ENCODE results near the gene MYADML2.
"Not testable (repeated sequence)": the region's sequence is repeated elsewhere in the genome, so short reads cannot be mapped to it uniquely, and the experiment has no call there.

Gene MYADML2

DNA sequence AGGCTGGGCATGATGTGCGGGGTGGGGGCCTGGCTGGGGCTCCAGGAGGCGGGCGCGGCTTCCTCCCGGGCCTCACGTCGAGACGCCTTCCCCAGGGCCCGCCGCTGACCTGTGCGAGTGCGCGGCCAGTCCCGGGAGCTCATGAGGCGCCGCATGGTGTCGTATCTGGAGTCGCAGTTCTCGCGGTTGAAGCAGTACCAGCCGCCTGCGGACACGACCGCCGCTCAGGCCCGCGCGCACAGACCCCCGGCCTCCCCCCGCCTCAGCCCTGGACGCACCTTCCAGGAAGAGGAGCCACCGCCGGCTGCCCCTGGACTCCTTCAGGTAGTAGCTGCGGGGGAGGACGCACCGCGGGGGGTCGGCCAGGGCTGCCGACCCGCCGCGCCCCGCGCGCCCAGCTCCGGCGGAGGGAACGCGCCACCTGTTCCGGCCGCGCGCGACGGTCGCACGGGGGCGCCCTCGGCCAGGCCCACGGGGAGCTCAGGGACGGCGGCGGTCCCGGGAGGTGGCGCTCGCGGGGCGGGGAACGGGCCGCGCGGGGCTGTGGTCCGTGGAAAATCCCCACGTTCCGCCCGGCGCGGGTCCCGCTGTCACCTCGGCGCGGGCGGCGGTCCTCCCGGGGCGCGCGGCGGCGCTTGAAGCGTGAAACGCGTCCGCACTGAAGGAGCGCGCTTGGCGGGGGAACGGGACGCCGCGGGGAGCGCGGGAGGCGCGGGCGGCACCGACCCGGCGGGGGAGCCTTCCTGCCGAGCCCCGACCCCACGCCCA is 12.5 kb upstream of the MYADML2 start:
- peak; percentile 67 to 70 for DNase-seq (ENCODE audit: low read depth in 2 of 2)

DNA sequence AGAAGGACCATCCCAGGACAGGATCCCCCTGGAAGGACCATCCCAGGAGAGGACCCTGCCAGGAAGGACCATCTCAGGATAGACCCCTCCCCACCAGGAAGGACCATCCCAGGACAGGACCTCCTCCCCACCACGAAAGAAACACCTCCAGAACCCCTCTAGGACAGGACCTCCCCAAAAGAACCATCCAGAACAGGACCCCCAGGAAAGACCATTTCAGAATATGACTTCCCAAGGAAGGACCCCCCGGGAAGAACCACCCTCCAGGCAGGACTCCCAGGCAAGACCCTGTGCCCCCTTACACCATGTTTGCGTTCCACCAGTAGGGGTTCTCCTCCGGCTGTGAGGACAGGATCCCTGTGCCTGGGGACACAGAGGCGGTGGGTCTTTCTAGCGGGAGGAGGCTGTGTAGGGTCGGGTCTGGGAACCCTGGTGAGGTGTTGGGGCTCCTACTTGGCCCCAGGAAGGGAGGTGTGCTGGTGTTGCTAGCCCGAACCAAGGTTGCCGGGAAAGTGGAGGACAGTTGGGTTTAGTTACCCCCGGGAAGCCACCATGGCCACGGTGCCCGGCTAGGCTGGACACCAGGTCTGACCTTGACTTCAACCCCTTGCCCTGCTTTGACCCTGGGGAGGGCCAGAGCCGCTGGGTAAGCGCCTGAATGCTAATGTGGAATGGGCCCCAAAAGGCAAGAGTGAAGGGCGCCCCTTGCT is 11.8 kb upstream of the MYADML2 start:
- DNase-seq (ENCODE audit: low read depth in 2 of 2), result no peak

DNA sequence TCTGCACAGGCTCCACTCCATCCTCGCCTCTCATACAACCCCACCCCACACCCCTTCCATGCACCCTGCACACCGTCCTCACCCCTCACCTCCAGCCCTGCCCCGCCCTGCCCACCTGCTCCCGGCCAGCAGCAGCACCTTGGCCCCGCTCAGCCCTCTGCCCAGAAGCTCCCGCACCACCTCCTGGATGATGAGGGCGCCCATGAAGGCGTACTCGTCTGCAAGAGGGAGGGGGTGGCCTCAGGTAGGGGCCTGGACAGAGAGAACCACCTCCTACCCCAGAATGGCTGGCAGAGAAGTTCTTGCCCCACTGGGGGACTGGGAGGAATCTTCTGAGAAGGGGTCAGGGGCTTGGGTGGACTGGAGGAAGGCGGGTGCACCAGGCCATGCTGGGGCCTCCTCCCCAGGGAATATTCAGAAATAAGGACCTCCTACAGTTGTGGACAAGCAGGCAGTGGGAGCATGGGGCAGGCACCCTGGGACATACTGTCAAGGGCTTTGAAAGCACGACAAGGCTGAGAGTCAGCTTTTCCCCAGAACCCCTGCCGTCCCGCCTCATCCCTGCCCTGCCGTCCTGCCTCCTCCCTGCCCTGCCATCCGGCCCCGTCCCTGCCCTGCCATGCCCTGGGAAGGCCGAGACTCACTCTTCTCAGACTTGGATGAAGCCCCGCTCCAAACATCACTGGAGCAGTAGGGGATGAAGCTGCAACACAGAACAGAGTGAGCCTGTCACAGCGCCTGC is 10.8 kb upstream of the MYADML2 start:
- no peak for DNase-seq (ENCODE audit: low read depth in 2 of 2)

DNA sequence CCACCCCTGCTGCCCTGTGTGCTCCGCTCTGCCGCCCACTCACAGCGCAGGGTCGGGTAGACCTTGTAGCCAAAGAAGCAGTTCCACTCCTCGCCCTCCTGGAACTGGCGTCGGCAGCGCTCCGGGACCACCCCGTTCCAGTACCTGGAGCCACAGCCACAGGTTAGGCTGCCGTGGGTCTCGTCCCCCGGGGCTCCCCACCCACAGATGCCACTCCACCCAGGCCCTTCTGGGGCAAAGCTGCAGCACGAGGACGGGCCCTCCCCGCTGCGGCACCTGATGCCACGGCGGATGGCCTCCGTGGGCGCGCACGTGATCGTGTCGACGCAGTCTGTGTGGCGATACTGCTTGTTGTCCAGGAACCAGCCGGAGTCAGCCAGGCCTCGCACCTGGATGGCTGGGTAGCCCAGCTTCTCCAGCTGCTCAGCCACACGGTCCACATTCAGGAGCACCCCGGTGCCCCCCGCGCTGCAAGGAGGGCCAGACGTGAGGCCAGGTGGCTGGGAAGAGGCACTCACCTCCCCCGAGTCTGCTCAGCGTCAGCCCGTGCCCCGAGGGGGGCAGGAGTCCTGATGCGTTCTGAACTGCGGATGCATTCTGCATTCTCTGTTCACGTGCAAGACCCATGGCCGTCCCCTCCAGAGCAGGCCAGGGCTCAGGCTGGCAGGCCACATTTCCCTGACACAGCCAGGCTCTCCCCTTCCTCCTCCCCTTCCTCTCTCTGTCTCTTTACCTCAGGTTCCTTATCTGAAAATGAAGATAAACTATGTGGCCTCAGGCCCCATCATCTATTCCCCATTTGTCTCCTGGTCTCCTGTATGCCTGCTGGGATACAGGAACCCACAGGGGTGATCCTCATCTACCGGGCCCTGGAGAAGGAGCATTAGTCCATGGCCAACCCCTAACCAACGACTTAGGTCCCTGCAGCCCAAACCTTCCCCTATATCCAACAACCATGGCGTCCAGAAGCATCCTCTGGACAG is 9.9 kb upstream of the MYADML2 start:
- DNase-seq (ENCODE audit: low read depth in 2 of 2), result no peak

DNA sequence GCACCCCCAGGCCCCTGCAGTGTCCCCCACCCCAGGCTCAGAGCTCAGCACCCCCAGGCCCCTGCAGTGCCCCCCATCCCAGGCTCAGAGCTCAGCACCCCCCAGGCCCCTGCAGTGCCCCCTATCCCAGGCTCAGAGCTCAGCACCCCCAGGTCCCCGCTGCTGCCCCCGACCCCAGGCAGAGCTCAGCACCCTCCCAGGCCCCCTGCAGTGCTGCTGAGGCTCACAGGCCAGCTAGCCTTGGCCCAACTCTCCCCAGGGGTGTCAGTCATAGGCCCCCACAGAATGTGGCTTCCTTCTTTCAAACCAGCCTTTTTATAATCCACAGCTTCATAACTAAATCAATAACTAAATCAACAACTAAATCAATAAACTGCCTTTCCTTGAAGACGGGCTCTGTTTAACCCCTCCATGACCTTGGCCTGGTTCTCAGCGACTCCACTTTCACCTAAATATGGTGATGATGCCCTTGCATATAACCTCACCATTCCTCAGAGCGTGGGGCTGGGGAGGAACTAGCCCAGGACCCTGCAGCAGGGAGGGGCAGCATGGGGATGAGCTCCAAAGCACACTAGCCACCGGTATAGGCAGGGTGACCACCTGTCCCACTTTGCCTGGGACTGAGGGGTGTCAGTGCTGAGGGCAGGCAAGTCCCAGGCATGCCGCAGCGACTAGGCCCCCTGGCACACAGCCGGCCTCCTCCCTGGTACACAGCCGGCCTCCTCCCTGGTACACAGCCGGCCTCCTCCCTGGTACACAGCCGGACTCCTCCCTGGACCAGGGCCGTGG is 8.9 kb upstream of the MYADML2 start:
- DNase-seq (ENCODE audit: low read depth in 2 of 2), result no peak

DNA sequence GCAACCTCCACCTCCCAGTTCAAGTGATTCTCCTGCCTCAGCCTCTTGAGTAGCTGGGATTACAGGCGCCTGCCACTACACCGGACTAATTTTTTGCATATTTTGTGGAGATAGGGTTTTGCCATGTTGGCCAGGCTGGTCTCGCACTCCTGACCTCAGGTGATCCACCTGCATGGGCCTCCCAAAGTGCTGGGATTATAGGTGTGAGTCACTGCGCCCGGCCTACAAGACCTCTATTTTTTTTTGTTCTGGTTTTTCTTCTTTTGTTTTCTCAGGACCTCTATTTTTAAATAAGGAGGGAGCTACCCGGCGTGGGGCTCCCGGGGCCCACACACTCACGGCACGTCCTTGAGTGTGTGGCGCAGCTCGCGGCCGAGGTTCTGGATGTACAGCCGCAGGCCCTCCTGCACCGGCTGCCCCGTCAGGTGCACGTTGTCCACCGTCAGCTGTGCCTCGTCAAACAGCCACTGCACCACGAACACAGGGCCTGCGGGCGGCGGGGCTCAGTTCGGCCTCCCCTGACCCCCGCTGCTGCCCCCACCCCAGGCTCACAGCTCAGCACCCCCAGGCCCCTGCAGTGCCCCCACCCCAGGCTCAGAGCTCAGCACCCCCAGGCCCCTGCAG is 8.1 kb upstream of the MYADML2 start:
- DNase-seq (ENCODE audit: low read depth in 2 of 2), result no peak

DNA sequence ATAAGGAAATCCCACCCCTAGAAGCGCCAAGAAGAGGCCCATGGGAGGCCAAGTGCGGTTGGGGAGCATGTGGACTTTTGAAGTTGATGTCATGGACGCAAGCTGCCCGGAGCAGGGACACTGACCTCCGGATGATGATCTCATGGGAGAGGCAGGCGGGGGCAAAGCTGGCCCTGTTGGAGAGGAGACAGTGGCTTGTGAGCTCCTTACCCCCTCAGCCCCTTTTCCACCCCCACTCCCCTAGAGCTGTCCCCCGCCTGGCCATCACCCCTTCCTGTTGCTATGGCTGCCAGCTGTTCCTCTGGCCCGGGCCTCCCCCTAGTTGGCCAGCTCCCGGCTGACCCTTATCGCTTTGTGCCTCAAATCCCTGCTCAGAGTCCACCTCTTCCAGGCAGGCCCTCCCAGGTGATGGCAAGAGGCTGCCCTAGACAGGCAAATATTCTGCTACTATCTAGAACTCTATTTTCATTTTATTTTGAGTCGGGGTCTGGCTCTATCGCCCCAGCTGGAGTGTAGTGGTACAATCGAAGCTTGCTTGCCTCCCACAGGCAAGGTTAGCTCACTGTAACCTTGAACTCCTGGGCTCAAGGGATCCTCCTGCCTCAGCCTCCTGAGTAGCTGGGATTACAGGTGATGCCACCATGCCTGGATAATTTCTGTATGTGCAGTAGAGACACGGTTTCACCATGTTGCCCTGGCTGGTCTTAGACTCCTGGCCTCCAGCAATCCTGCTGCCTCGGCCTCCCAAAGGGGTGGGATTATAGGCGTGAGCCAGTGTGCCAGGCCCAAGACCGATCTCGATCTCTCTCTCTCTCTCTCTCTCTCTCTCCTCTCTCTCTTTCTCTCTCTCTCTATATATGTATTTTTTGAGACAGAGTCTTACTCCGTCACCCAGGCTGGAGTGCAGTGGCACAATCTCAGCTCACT is 7.4 kb upstream of the MYADML2 start:
- no peak for DNase-seq (ENCODE audit: low read depth in 2 of 2)

DNA sequence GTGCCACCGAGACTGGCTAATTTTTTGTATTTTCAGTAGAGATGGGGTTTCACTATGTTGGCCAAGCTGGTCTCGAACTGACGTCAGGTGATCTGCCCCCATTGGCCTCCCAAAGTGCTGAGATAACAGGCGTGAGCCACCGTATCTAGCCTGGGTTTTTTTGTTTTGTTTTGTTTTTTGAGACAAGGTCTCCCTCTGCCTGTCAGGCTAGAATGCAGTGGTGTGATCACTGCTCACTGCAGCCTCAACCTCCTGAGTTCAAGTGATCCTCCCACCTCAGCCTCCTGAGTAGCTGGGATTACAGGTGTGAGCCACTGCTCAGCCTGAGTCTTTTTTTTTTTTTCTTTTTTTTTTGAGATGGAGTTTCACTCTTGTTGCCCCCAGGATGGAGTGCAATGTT is 6.4 kb upstream of the MYADML2 start:
- not testable (repeated sequence) for DNase-seq (ENCODE audit: low read depth in 2 of 2)

DNA sequence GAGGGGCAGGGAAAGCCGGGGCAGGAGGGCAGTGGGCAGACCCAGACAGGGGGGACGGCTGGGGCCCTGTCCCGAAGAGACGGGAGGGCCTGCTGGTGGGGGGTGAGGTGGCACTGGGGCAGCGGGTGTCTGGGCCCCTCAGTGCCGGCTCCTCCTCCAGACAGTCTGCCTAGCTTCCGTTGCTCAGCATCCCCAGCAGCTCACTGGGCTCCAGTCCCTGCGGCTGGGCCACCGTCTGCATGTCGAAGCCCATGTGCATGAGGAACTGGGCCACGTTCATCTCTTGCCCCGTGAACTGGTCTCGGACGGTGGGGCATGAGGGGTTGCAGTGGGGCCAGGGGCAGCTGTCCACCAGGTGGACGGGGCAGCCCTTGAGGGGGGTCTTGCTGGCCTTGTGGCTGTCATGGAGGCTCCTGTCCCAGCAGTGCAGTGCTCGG is 5.8 kb upstream of the MYADML2 start:
- no peak for DNase-seq (ENCODE audit: low read depth in 2 of 2)

DNA sequence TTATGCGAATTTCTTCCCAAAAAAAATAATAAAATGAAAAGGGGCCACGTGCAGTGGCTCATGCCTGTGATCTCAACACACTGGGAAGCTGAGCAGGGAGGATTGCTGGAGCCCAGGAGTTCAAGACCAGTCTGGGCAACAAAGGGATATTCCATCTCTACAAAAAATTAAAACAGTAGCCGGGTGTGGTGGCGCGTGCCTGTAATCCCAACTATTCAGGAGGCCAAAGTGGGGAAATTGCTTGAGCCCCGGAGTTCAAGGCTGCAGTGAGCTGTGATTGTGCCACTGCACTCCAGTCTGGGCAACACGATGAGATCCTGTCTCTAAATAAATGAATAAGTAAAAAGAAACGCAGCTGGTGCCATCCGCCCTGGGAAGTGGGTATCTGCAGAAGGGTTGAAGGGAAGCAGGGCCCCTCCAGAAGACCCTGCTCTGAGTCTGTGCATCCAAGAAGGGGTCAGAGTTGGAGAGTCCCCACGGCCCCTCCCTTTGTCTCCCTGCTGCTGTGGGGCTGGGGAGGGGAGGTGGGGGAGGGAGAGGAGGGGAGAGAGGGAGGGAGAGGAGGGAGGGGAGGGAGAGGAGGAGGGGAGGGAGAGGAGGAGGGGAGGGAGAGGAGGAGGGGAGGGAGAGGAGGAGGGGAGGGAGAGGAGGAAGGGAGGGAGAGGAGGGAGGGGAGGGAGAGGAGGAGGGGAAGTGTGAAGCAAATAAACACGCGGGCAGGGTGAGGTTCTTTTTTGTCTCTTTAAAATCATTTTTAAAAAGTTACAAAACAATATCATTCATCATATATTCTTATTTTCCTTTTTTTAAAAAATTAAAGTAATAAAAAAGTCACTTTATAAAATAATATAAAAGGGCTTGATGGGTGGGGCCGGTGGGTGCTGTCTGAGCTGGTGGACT is 5.0 kb upstream of the MYADML2 start:
- DNase-seq (ENCODE audit: low read depth in 2 of 2), result no peak

DNA sequence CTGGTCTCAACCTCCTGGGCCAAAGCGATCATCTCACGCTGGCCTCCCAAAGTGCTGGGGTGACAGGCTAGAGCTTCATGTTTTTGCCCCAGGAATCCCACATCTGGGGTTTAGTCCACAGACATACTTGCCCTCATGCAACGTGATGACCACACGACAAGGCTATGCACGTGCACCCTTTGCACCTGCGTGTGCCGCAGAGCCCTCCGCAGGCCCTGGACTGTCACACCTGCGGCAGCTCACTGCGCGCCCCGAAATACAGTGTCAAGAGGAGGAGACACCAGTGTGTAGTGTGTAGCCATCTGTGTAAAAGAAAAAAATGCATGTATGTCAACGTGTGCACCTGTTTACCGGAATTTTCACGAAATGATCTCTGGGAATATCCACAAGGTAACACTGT is 3.5 kb upstream of the MYADML2 start:
- no peak for DNase-seq (ENCODE audit: low read depth in 2 of 2)

DNA sequence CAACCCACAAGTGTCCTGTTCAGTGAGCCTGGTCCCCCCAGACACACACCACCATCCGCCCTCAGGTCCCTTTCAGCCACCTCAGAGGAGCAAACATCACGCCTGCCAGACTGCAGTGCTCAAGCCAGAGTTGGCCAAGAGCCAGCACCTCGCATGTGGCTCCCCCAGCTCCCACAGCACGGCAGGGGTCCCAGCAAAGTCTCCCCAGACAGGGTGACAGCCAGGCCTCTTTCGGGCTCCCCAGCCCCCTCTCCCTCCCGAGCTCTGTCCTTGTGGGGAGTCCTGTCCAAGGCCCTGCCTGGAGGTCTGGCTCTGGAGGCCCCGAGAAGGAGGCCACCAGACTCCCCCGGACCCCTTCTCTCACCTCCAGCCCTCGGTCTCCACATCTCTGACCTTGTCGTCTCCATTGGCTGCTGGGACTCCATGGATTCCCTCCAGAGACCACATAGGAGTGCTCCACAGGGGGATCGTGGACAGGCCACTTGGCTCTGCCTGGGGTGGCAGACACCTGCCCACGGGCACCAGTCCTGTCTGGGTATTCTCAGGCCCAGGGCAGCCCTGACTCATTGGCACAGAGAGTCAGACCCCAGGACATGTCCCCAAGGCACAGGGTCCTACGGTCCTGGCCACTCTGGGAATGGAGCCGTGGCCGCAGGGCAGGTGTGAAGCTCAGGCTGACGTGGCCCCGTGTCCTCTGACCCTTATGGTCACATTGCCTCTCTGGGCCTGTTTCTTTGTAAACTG is 1.8 kb upstream of the MYADML2 start:
- DNase-seq (ENCODE audit: low read depth in 2 of 2), result no peak

DNA sequence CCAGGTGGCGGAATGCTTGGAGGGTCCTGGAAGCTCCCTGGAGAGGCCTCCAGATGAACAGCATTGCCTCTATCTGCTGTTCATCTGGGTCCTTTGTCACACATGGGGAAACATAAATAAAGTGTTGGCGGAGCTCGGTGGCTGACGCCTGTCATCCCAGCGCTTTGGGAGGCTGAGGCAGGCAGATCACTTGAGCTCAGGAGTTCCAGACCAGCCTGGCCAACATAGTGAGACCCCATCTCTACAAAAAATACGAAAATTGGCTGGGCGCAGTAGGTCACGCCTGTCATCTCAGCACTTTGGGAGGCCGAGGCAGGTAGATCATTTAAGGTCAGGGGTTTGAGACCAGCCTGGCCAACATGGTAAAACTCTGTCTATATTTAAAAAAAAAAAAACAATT is 2.2 kb downstream of the MYADML2 start:
- no peak for DNase-seq (ENCODE audit: low read depth in 2 of 2)

DNA sequence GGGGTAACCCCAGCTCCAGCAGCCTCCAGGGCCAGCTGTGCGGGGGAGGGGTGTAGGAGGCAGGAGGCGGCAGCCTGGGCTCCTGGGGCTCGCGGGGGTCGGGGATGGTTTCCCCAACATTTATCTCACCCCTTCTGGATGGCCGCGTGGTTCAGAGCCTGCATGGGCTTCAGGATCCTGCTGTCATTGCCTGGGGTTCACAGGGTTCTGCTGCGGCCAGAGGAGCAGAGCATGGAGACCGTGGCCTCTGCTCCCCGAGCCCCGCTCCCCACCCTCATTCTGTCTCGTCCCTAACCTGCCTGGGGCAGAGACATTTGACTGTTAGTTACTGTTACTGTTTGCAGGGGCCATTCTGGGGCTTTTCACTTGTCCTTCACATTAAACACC is 4.9 kb downstream of the MYADML2 start:
- DNase-seq (ENCODE audit: low read depth in 2 of 2), result no peak

DNA sequence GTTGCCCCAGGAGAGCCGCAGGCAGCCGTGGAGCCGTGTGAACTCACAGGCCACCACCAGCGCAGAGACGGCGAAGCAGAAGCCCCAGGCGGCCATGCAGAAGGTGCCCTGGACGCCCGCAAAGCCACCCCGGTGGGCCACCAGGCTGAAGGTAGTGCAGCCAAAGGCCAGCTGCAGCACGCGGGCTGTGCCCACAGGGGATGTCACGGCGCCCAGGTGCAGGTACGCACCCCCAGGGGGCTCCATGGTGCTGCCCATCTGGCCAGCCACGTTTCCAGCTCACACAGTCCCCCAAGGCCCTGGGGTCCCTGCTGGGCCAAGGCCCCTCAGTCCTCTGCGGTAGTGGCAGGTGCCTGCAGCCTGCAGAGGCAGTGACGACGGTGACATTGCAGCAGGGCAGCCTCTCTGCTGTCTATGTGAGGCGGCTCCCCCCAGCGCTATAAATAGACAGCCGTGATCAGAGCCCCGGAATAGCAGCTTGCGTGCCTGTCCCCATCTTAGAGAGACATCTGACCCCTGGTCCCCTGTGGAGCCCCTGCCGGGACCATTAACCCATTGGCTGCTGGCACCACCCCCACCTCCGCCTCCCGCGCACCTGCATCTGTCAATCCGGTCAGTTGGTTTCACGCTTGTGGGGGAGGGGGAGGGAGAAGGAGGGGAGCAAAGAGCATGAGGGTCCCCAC is 5.4 kb downstream of the MYADML2 start:
- no peak for DNase-seq (ENCODE audit: low read depth in 2 of 2)

DNA sequence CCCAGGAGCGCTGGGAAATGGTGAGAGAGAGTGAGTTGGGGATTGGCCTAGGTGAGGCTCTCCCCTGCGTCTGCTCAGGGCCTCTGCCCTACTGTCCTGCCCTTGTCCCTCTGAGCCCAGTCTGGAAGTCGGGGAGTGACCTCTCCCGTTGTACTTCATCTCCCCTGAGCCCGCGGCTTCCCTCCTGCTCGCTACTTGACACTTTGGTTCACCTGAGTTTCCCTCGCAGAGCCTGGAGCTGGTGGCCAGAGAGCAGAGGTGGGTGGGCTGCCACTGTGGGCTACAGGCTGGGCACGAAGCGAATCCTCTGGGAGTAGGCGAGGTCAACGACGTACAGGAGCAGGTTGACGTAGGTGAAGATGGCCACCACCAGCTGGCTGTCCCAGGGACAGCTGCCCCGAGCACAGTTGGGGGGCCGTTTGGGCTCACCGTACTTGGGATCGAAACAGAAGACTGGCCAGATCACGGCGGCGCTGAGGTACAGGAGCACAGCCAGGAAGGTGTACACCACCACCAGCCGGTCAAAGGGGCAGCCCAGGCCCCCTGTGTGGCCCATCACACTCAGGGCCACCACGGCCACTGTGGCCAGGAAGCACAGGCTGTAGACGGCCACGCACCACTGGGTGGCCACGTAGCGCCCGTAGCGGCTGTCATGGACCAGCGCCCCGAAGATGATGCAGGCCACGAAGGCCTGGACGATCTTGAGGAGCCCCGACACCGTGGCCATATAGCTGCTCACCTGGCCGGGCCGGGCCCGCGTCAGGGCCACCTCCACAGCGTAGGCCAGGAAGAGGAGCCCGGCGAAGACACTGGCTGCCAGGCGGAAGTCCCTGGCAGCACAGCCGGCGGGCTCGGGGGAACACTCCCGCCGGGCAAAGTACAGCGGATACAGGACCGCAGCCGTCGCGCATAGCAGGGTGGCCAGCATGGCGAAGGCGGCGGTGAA is 6.2 kb downstream of the MYADML2 start:
- DNase-seq (ENCODE audit: low read depth in 2 of 2), result no peak
